HG02943 (cell line): ENCODE data around the gene HOXD10.

Source experiments
- ATAC-seq: cut with Tn5 transposase; IDR thresholded peaks from one replicate; pipeline ENCODE4 v1.9.1; 2021; ENCODE audit warnings: mild to moderate bottlenecking, low read depth, moderate library complexity; ENCODE audit not compliant: unreplicated experiment

HOXD10 gene

DNA sequence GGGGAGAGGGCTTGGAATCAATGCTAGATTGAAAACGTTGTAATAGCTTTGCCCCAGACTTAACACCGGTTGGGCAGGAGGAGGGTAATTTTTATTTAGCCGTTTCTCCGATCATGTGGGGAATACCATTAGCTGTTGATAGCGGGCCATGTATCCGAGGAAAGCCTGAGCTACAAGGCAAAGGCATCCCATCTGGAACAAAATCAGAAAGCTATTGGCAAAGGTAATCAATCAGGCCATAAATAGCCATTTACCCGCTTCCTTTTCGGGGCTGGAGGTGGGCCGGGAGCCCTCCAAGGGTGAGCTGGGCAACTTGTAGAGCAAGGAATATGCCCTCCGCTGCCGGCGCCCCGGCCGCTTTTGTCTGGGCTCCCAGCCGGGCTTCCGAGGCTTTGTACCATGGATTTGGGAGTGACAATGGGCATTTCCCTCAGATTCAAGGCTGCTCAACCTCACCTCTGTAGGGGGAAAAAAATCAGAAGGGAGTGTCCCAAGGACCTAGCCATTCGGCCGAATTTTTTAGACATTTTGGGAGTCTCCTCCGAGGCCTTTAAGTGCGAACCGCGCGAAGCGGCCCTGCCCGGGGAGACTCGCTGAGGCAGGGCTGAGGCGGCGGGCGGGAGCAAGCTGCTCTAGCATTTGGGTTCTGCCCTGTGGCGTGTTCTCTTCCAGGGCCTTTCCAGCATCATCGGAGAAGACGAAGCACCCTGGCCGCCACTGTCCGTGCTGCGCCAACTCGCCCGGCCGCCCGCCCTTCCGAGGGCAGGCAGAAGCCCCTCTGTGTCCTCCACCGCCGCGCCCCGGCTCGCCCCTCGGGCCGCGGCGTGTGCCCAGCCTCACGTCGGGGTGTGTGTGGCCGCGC is 4.8 kb downstream of the HOXD10 start:
- no peak for ATAC-seq

DNA sequence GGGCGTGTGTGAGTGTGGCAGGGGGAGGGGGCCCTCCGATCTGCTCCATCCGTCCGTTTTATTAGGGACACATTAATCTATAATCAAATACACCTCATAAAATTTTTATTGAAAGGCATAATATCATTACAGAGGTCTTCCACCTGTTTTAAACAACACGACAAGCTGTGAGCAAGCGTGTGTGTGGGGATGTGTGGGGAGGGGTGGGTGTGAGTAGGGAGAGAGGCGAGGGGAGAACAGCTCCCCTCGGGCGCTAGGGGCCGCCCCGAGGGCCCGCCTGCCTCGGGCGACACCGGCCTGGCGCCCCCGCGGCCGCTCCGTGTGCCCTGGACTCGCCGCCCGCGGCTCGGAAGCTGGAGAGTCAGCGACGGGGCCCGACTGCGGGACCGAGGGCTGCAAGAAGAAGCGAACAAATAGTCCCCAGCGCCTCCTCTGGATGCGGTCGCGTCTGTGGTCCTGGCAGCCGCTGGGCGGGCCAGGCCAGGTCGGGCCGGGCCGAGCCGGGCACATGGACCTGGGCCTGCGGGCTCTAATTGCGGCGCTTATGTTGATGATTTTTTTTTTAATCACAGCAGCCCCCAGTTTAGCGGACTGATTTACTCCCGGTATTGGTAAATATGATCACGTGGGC is 5.6 kb downstream of the HOXD10 start:
- ATAC-seq = no peak

DNA sequence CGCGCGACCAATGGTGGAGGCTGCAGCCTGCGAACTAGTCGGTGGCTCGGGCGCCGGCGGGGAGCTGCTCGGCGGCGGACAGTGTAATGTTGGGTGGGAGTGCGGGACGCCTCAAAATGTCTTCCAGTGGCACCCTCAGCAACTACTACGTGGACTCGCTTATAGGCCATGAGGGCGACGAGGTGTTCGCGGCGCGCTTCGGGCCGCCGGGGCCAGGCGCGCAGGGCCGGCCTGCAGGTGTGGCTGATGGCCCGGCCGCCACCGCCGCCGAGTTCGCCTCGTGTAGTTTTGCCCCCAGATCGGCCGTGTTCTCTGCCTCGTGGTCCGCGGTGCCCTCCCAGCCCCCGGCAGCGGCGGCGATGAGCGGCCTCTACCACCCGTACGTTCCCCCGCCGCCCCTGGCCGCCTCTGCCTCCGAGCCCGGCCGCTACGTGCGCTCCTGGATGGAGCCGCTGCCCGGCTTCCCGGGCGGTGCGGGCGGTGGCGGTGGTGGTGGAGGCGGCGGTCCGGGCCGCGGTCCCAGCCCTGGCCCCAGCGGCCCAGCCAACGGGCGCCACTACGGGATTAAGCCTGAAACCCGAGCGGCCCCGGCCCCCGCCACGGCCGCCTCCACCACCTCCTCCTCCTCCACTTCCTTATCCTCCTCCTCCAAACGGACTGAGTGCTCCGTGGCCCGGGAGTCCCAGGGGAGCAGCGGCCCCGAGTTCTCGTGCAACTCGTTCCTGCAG is 6.3 kb downstream of the HOXD10 start, which contains the start of gene HOXD9:
TSS of gene HOXD9 (plus strand) at position 37 of the 728 bp plus-strand sequence. CDS start at position 87, 50 bp downstream.
- ATAC-seq = no peak

DNA sequence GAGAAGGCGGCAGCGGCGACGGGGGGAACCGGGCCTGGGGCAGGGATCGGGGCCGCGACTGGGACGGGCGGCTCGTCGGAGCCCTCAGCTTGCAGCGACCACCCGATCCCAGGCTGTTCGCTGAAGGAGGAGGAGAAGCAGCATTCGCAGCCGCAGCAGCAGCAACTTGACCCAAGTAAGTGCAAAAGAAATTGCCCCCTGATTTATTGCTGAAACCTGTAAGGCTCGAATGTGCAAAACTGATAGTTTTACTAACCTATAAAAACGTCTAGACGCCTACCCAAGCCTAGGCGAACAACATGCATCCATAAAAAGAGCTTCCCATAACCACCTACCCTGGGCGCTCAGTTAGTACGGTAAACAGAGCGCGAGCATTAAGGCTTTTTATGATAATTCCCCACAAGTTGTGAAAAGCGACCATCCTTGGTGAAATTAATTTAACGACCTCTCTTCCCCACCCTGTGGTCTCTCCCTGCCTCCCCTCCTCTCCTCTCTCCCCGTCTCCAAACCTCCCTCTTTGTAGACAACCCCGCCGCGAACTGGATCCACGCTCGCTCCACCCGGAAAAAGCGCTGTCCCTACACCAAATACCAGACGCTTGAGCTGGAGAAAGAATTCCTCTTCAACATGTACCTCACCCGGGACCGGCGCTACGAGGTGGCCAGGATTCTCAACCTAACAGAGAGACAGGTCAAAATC is 7.0 kb downstream of the HOXD10 start:
- ATAC-seq = no peak

DNA sequence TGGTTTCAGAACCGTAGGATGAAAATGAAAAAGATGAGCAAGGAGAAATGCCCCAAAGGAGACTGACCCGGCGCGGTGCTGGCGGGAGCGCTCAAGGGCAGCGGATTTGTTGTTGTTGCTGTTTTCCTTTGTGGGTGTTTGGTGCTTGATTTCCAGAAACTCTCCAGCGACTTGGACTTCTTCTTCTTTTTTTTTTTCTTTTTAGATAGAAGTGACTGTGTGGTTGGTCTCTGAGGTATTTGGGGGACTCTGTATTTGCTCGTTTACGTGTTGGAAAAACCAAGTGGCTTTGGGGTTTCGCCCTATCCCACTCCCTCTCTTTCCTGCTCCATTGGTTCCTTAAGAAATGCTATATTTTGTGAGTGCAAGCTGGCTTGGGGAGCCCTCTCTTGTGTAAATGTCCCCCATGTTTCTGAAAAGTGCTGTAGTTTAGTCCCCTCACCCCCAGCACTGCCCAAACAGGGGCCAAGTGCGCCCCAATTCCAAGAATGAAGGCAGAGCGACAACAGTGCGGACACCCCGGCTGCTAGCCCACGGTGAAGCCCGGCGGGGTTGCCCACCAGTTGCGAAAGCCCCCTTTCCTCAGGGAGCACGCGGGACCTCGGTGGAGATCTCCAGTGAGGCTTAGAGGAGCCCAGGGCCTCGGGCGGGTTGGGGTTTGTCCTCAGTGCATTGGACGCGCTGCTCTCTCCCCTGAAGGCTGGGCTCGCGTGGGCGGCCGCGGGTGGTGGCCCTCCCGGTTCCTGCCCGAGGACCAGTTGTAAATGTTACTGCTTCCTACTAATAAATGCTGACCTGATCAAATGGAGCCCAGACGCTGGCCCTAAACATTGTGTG is 7.8 kb downstream of the HOXD10 start:
- ATAC-seq = no peak

DNA sequence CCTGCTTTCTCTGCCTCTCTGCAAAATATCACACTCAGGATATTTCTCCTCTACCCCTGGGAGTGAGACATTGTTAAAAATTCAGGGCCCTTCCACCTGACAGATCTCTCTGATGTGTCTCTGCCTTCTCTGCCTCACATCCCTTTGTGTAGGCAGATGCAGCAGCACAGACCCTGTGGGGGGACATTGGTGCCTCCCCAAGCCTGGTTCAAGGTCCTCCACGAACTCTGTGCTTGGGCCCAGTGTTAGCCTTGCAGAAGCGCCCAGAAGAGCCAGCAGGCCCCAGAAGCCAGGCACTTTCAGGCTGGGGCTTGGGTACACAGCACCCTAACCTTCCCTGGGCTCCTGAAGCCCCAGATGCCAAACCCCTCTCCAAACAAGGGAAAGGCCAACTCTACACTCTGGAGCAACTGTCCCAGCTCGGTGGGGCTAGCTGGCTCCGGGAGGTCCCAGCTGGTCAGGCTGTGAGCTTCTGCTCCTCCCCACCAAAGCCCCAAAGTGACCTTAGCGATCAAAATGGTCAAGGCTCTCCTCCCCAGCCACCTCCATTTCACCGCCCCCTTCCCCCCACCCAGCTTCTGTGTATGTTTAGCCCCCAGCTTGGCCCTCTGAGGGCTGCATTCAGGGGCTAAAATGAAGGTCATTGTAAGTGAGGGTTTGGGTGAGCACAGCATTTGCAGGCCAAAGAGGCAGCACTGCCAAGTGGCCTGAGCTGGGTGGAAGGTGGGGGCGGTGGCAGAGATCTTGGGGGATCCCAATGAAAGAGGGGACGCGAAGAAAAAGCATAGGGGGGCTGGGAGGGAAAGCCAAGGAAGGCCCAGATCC is 8.6 kb downstream of the HOXD10 start:
- ATAC-seq = no peak

DNA sequence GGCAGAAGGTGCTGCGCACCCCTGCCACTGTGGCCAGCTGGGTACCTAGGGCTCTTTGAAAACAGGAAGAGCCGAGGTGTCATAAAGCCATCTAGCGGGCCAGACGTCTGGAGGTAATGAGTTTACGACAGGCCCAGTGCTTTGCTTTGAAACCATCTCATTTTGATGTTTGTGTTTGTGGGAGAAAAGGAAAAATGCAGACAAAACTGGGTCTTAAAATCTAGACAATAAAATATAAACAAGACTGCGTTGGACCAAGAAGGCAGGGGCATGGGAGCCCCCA is 9.1 kb downstream of the HOXD10 start:
- ATAC-seq = no peak

DNA sequence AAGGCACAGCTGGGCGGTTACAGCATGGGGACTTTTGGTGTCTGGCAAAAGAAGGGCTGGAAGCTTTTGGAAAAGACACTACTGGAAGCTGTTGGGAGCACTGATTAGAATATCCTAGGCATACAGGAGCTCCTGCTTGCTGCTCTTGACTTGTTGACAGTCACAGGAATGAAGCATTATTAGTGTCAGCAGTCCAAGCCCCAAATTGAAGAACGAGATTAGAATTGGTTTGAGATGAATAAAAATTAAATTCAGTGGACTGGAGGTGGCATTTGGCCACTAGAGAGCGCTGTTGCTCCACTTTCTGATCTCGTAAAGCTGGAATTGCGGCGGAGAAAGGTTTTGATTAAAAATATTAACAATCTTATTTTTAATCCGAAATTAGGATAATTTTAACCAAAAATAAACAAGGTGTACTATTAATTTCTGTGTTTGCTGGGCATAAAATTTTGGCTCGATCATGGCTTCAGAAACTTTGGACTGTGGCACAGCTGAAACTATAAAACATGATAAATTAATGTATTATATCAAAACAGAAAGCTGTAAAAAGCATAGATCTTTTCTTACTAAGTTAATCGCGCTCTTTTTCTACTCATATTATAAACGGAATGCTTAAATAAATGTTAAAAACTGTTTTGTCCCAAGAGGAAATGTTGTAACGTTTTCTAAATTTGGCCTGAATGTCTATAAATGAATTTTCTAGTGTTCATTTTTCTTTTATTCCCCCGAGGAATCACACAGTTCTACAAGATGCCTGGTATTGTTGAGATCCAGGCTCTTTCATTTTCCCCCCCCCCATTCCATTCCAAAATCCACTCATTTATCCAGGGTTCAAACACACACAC is 10.6 kb downstream of the HOXD10 start:
- ATAC-seq = no peak

DNA sequence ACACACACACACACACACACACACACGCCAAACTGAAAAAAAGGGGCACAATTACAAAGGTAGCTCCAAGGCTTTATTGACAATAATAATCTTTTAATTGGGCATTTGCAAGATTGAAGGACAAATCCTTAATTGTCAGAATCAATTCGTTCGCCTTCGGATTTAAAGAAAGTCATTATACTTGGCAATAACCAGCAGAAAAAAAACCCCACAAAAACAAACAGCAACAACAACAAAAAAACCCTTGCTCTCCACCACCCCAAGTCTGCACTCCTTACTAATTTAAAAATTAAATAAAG is 11.1 kb downstream of the HOXD10 start:
- no peak for ATAC-seq

DNA sequence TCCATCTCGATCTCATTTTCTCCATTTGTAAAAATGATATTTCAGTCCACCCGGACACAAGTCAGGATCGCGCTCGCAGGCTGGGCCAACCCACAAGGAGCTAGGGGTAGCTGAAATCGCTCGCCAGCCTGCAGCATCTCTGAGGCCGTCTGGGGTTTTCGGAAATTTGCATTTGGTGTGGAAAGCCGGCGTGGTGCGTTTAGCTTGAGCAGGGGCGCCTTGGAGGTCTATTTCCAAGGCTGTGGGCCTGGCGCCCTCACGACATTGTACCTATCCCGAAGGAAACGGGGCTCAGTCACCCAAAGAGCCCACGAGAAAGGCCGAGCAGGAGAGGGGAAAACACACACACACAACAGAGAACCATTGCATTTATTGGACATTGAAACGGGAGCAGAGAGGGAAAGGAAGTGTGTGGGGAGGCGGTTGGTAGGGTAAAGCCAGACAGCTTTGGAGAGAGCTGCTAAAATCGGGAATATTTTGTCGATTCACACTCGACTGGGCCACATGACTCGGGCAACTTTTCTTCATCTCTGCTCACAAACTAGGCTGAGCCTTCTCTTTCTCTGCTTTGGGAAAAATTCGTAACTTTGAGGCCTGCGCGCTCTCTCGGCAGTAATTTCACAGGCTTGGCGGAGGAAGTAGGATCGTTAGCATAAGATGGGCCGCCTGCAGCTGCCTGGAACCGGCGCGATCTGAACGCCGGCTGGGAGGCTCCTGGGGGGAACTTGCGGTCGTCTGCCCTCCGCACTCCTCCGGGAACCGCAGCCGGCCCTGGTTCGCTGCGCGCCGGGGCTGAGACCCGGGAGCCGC is 11.8 kb downstream of the HOXD10 start:
- ATAC-seq = no peak

DNA sequence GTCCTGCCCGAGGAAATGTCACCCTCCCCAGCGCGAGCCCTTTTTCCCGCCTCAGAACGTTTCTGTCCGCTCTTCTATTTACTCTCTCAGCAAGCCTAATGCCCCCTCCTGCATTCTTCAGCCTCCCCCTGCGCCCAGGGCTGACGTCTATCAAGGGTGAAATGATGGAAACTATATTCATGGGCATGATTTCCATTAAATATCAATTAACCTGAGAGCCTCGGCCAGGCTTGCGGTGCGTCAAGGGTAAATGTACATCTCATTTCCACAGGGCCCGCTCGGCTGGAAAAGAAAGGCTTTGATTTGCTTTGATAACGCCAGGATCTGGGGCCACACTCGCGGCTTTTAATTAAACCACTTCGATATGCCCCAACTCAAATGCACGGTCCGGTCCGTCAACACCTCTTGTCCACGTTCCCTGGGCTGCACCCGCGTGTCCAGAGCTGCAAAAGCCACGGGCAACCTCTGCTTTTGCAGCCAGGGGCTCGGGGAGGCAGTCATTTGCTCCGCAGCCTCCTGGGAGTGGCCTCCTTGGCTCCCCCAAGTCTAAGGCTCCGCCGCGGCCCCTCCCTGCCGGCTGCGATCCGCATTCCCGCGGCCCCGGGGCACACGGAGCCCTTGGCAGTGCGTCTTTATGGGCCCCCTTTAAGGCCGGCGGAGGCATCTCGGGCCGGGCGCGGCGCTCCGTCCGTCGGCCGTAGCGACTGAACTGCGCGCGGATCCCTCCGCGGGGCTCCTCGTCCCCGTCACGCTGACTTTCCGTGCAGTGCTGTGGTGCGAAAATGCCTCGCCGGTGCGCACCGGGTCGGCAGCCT is 12.6 kb downstream of the HOXD10 start, which contains the start of gene HOXD8:
TSS of gene HOXD8 (plus strand) at position 724 of the 815 bp plus-strand sequence. CDS start 662 bp downstream, outside the sequence.
- no peak for ATAC-seq

DNA sequence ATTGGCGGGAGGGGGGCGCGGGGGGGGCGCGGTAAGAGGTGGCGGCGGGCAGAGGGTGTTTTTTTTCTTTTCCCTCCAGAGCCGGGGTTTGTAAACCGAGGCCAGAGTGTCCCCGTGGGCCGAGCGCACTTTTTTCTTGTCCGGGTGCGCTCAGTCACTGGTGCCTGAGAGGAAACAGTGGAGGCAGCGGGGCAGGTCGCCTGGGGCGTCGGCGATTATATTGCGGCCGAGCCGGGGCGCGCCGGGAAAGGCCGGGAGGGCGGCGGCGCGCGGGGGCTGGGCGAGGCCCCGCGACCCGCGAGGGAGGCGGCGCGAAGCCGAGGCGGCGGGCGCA is 13.2 kb downstream of the HOXD10 start:
- ATAC-seq = no peak

DNA sequence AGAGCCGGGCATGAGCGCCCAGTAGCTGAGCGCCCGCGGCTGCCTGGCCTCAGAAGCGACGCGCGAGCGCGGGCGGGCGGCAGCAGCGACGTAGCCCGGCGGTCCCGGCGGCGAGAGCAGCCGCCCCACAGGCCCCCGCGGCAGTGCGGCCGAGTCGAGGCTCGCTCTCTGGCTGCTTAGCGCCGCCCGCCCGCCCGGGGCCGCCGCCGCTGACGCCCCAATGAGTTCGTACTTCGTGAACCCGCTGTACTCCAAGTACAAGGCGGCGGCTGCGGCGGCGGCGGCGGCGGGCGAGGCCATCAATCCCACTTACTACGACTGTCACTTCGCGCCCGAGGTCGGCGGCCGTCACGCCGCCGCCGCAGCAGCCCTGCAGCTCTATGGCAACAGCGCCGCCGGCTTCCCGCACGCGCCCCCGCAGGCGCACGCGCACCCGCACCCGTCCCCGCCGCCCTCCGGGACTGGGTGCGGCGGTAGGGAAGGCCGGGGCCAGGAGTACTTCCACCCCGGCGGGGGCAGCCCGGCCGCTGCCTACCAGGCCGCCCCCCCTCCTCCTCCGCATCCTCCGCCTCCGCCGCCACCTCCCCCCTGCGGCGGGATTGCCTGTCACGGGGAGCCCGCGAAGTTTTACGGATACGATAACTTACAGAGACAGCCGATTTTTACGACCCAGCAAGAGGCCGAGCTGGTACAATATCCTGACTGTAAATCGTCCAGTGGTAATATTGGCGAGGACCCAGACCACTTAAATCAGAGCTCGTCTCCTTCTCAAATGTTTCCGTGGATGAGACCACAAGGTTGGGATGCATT is 13.8 kb downstream of the HOXD10 start:
- no peak for ATAC-seq

DNA sequence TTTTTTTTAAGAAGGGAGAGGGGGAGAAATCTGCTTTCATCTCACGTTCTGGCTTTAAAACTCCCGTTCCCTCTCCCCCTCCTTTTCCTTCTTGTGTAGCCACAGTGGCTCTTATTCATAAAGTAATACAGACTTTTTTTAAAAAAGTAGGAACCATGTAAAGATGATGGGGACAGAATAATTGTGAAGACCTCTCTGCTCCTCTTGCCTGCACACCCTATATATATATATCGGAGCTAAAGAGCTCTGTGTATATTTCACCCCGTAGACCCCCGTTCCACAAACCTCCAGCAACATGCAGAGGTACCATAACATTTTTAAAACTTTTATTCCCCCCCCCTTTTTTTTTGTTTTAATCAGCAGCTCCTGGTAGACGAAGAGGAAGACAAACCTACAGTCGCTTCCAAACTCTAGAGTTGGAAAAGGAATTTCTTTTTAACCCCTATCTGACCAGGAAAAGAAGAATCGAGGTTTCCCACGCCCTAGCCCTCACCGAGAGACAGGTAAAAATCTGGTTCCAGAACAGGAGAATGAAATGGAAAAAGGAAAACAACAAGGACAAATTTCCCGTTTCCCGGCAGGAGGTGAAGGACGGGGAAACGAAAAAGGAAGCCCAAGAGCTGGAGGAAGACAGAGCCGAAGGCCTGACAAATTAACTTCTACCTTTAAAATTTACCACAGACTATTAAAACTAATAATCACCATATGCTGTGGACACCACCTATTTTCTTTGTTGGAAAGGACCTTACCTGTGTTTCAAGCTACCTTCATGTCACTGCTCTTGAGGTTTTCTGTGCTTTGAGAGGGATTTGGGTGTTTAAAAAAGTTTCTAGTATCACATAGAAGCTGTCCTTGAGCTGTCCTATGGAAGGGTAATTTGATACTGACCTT is 14.6 kb downstream of the HOXD10 start:
- ATAC-seq = no peak

DNA sequence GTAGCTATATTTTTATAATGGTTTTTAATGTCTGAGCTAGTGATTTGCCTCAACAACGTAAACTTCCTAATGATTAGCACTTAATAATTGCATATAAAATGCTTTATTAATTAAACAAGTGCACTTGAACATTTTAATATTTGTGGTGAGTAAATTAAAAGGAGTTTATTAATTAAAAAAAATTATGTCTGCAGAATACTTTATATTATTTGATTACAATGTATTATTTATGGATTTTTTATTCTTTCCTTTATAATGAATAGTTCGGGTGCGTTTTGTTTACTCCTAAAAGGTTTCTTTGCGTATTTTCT is 15.2 kb downstream of the HOXD10 start:
- ATAC-seq = no peak
